ENCODE measurements around the gene PHF2.

The PHF2 gene

GRCh38 chr9:93603906-93604326 is 27.5 kb downstream of the PHF2 start:
- no peaks in the 10 kb centered on the region for H3F3A ChIP-seq (ENCODE audit: low read depth)
- H3K9me3 ChIP-seq (ENCODE audit: insufficient read depth, low read depth, low read length), result no peaks in the 10 kb centered on the region
- peaks cover 24% of the 10 kb centered on the region for H3K4me1 ChIP-seq (ENCODE audit: insufficient read depth, low read length, poor library complexity, severe bottlenecking)
- no peaks in the 10 kb centered on the region for H3K9me2 ChIP-seq (replicated peaks; ENCODE audit: low read depth, low read length)
- TF ChIP-seq CTCF (conservative IDR thresholded peaks at IDR 0.05; ENCODE audit: low read length), result no peak
- TF ChIP-seq EZH2phosphoT487 (IDR thresholded peaks at IDR 0.05; ENCODE audit: borderline replicate concordance), result no peak
- H4K20me1 ChIP-seq (ENCODE audit: insufficient read depth, low read length, poor library complexity, severe bottlenecking), result peaks cover 6% of the 10 kb centered on the region
- no peak overlapping the region for H3K9ac ChIP-seq (ENCODE audit: low read depth, low read length, poor library complexity, severe bottlenecking)
- peaks cover 56% of the 10 kb centered on the region; the same call in 1 of the 2 replicates for H3K79me2 ChIP-seq (ENCODE audit: insufficient read depth, low read length)
- H3K4me2 ChIP-seq (ENCODE audit: low read depth, low read length, poor library complexity, severe bottlenecking), result no peak overlapping the region
- H2AFZ ChIP-seq (ENCODE audit: low read length), result no peak overlapping the region
- H3K36me3 ChIP-seq (ENCODE audit: insufficient read depth, low read length), result no peaks in the 10 kb centered on the region
- H3K4me3 ChIP-seq (ENCODE audit: low read length, poor library complexity, severe bottlenecking), result no peak overlapping the region
- H3K27me3 ChIP-seq (ENCODE audit: insufficient read depth, low read length, poor library complexity, severe bottlenecking), result no peaks in the 10 kb centered on the region

- TF ChIP-seq EZH2phosphoT487 (IDR thresholded peaks at IDR 0.05; ENCODE audit: borderline replicate concordance) (no peak), CTCF (conservative IDR thresholded peaks at IDR 0.05; ENCODE audit: low read length) (no peak)
- H3K79me2 ChIP-seq (ENCODE audit: insufficient read depth, low read length), result peaks cover 59% of the 10 kb centered on the region
- H3K4me2 ChIP-seq (ENCODE audit: low read depth, low read length, poor library complexity, severe bottlenecking), result no peak overlapping the region
- H3K9me2 ChIP-seq (replicated peaks; ENCODE audit: low read depth, low read length), result no peaks in the 10 kb centered on the region
- H3K27me3 ChIP-seq (ENCODE audit: insufficient read depth, low read length, poor library complexity, severe bottlenecking), result no peaks in the 10 kb centered on the region
- no peak overlapping the region for H3K4me3 ChIP-seq (ENCODE audit: low read length, poor library complexity, severe bottlenecking)
- H3F3A ChIP-seq (ENCODE audit: low read depth), result no peaks in the 10 kb centered on the region
- peaks cover 5% of the 10 kb centered on the region for H3K4me1 ChIP-seq (ENCODE audit: insufficient read depth, low read length, poor library complexity, severe bottlenecking)
- H2AFZ ChIP-seq (ENCODE audit: low read length), result no peak overlapping the region
- no peak overlapping the region for H3K9ac ChIP-seq (ENCODE audit: low read depth, low read length, poor library complexity, severe bottlenecking)
- no peaks in the 10 kb centered on the region for H3K36me3 ChIP-seq (ENCODE audit: insufficient read depth, low read length)
- peaks cover 2% of the 10 kb centered on the region; the same call in 1 of the 2 replicates for H3K9me3 ChIP-seq (ENCODE audit: insufficient read depth, low read depth, low read length)
- peaks cover 4% of the 10 kb centered on the region for H4K20me1 ChIP-seq (ENCODE audit: insufficient read depth, low read length, poor library complexity, severe bottlenecking)
Observed at GRCh38 chr9:93606187-93606586, 29.8 kb downstream of the PHF2 start.

- no peaks in the 10 kb centered on the region for H3K9me2 ChIP-seq (replicated peaks; ENCODE audit: low read depth, low read length)
- no peaks in the 10 kb centered on the region for H3K36me3 ChIP-seq (ENCODE audit: insufficient read depth, low read length)
- no peak overlapping the region for H3K4me2 ChIP-seq (ENCODE audit: low read depth, low read length, poor library complexity, severe bottlenecking)
- H3K9me3 ChIP-seq (ENCODE audit: insufficient read depth, low read depth, low read length), result peaks cover 2% of the 10 kb centered on the region; the same call in 1 of the 2 replicates
- H3K4me3 ChIP-seq (ENCODE audit: low read length, poor library complexity, severe bottlenecking), result no peak overlapping the region
- no peaks in the 10 kb centered on the region for H3F3A ChIP-seq (ENCODE audit: low read depth)
- H2AFZ ChIP-seq (ENCODE audit: low read length), result no peak overlapping the region
- H3K79me2 ChIP-seq (ENCODE audit: insufficient read depth, low read length), result peaks cover 53% of the 10 kb centered on the region
- H3K9ac ChIP-seq (ENCODE audit: low read depth, low read length, poor library complexity, severe bottlenecking), result no peak overlapping the region
- H4K20me1 ChIP-seq (ENCODE audit: insufficient read depth, low read length, poor library complexity, severe bottlenecking), result no peaks in the 10 kb centered on the region
- no peak for TF ChIP-seq CTCF (conservative IDR thresholded peaks at IDR 0.05; ENCODE audit: low read length)
- TF ChIP-seq EZH2phosphoT487 (IDR thresholded peaks at IDR 0.05; ENCODE audit: borderline replicate concordance), result no peak
- H3K27me3 ChIP-seq (ENCODE audit: insufficient read depth, low read length, poor library complexity, severe bottlenecking), result no peaks in the 10 kb centered on the region
- H3K4me1 ChIP-seq (ENCODE audit: insufficient read depth, low read length, poor library complexity, severe bottlenecking), result no peaks in the 10 kb centered on the region
Observed at GRCh38 chr9:93610206-93610605, 33.8 kb downstream of the PHF2 start.
